ENCODE results near the gene SPINK14.
A peak's percentile ranks its signal among the peaks of the same experiment; 100 is the strongest.

SPINK14 gene

DNA sequence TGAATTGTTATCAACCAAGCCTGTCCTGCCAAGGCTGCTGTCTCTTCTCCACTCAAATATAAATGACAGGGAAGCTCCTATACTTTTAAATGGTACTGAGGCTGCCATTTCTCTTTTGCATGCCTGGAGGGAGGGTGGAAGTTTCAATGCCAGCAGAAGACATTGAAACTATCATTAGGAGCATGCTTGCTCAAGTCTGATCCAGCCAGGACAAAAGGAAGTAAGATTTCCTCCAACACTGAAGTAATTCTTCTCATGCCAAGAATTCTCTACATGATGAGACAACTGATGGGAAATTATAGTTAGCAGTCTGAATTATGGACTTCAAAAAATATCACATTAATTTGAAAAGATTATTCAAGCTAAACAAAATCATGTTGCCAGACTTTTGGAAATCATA, 39.9 kb downstream of the SPINK14 start:
- TF ChIP-seq, protein P1, sequence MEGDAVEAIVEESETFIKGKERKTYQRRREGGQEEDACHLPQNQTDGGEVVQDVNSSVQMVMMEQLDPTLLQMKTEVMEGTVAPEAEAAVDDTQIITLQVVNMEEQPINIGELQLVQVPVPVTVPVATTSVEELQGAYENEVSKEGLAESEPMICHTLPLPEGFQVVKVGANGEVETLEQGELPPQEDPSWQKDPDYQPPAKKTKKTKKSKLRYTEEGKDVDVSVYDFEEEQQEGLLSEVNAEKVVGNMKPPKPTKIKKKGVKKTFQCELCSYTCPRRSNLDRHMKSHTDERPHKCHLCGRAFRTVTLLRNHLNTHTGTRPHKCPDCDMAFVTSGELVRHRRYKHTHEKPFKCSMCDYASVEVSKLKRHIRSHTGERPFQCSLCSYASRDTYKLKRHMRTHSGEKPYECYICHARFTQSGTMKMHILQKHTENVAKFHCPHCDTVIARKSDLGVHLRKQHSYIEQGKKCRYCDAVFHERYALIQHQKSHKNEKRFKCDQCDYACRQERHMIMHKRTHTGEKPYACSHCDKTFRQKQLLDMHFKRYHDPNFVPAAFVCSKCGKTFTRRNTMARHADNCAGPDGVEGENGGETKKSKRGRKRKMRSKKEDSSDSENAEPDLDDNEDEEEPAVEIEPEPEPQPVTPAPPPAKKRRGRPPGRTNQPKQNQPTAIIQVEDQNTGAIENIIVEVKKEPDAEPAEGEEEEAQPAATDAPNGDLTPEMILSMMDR (conservative IDR thresholded peaks at IDR 0.05; ENCODE audit: low read depth, low read length), result no peak
- no peak overlapping the region for H3K4me3 ChIP-seq (ENCODE audit: low read length)
- DNase-seq (ENCODE audit: low read depth), result no peak

DNA sequence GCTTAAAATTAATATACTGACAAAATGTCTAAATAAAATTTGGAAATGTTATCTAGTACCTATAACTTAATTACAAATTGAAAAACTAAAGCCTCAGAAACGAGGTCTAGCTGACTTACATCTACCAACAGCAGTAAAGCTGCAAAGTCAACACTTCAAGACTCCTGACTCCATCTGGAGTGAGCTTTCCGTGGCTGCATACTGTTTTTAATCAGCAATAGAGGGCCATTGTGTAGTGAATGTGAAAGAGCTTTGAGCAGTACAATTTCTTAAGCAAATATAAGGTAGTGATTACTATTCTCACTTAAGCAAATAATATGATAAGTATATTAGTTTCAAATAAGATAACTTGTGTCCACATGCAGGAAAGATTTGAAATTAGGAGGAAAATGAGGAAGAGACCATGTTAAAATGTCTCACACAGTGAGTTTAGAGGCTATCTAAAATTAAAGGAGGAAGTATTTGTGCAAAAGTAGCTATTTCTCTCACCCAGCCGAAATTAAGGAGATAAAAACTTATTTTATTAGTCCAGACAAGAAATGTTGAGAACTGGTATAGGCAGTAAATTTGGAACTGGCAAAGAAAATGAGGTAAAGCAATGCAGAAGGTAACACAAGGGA, 40.9 kb downstream of the SPINK14 start:
- no peak for DNase-seq (ENCODE audit: low read depth)
- TF ChIP-seq, protein P1 (conservative IDR thresholded peaks at IDR 0.05; ENCODE audit: low read depth, low read length), result no peak

DNA sequence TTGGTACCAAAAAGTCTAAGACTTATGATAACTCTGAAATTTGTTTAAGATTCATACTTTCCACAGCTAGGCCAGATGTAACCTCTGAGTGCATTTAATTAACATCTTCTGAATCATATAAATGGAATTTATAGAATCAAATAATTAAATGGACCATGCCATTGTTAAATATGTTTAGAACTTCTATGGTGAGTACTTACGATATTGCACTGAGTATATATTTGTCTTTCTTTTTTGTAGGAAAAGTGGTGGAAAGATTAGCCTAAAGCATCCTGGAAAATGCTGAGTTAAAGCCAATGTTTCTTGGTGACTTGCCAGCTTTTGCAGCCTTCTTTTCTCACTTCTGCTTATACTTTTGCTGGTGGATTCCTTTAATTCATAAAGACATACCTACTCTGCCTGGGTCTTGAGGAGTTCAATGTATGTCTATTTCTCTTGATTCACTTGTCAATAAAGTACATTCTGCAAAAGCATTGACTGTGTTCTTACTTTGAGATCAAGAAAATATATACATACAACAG, 46.4 kb downstream of the SPINK14 start:
- TF ChIP-seq, protein P1 (conservative IDR thresholded peaks at IDR 0.05; ENCODE audit: low read depth, low read length), result no peak
- peak; percentile 3 for DNase-seq (ENCODE audit: low read depth)
- H3K4me3 ChIP-seq (ENCODE audit: low read length), result no peak overlapping the region

More for the DNA sequence above, 40.9 kb downstream of the SPINK14 start:
- no peak overlapping the region for H3K4me3 ChIP-seq (ENCODE audit: low read length)

DNA sequence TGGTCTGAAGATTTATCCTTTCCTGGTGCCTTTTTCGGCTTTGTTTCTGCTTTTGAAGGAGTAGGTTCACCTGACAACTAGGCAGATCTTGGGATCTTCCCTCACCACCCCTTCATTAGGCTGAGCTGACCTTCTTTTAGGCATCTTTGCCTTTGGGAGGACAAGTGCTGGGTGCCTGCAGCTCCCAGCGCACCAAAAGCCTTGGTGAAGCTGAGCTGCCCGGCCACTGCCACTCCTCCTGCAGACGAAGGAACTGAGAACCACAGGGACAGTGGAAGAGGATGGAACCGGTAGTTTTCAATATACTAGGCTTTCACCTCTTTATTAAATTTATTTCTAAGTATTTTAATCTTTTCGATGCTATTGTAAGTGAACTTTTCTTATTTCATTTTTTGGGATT, 53.2 kb downstream of the SPINK14 start:
- no peak overlapping the region for H3K4me3 ChIP-seq (ENCODE audit: low read length)
- DNase-seq (ENCODE audit: low read depth), result no peak
- TF ChIP-seq, protein P1 (conservative IDR thresholded peaks at IDR 0.05; ENCODE audit: low read depth, low read length), result no peak

DNA sequence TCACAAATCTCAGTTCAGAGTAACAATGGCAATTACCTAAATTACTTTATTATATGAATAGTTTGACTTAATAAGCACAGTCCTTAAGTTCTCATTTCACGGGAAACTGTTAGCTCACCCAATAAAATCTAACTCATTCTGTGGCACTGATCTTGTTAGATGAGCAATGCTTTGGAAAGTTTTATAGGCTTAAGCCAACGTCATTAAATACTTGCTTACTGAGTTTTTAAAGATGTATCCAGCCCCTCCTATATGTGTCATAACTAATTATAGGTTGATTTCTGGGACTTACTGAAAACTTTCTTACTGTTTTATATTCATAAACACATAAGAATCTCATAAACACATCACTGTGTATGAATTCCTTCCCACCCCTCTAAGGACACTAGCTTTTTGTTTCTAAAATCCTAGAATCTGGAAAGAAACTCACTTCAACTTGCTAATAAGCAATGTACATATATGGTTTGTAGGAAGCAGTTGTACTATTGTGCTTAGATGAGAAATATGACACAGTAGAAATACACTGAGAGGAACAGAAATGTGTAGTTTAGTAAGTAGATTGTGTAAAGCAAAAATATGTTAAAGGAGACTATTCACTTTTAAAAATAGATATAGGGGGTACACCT, 55.9 kb downstream of the SPINK14 start:
- peak; percentile 19 for DNase-seq (ENCODE audit: low read depth)
- TF ChIP-seq, protein P1 (conservative IDR thresholded peaks at IDR 0.05; ENCODE audit: low read depth, low read length), result no peak
- no peak overlapping the region for H3K4me3 ChIP-seq (ENCODE audit: low read length)

Data from retinal pigment epithelial cell (primary cell).